ENCODE data around the gene PROK1.

GRCh38 chr1:110490791-110491451, 40.0 kb downstream of the PROK1 start:
- TF ChIP-seq CTCF (IDR thresholded peaks at IDR 0.05 in 4 of 5, conservative IDR thresholded peaks at IDR 0.05 in 1 of 5) (no peak), POLR2A (IDR thresholded peaks at IDR 0.05) (no peak)

Measured in gastrocnemius medialis (tissue), 4 donors.